Left ventricle myocardium superior (tissue), 1 donor: ENCODE data around the gene SUOX. TPM values are rescaled to one million over a fixed set of nuclear protein-coding genes. Genes with fewer than 3 reads are reported as not detected.
"Not testable (repeated sequence)": the region's sequence is repeated elsewhere in the genome, so short reads cannot be mapped to it uniquely, and the experiment has no call there.

Experiments used
- ATAC-seq: fragments of 200-7000 bp; cut with Tn5 transposase; one replicate; pipeline ENCODE4 v1.9.1; 2020; ENCODE audit warnings: mild to moderate bottlenecking, moderate library complexity
- DNase-seq: peaks from one replicate; pipeline ENCODE4 v3.0.0-alpha.2; 2020
- intact Hi-C: fragments of 100-400 bp; cut with micrococcal nuclease; formaldehyde crosslinking; loops from one replicate; pipeline ENCODE4 v1.11.0; 2022
- total RNA-seq: library from RNA; stranded (reverse); fragmentation: NEBNext Ultra II Directional; extraction: Animal tissue kit (Norgen Biotek cat#: 25700); gene quantifications from one replicate; pipeline ENCODE4 v1.2.1, GENCODE V29; 2021
- donor health status: DM: no; HTN: yes; CAD: no; lungs with severe emphysema.

SUOX gene
- total RNA-seq, 1 donor from 2014 or later = 27.9 TPM

GRCh38 chr12:56042430-56042813 is 45.3 kb downstream of the SUOX start:
- DNase-seq, intact Hi-C loops, ATAC-seq: not testable (repeated sequence)

- intact Hi-C loops = no loop called here
- no peak for ATAC-seq
- no peak for DNase-seq
These were observed 45.8 kb downstream of the SUOX start for GRCh38 chr12:56042843-56043242.

- ATAC-seq (no peak), DNase-seq (no peak)
- intact Hi-C loops = no loop called here
These were observed 49.1 kb downstream of the SUOX start for GRCh38 chr12:56046027-56046780.

- ATAC-seq (no peak), DNase-seq (no peak)
- intact Hi-C loops = no loop called here
These were observed 56.4 kb downstream of the SUOX start for GRCh38 chr12:56053407-56053893.

Other genes starting within 250 kb of the SUOX start
- 51.6 TPM for gene SARNP, start 179.6 kb upstream of the SUOX start, total RNA-seq
- gene ORMDL2, start 179.2 kb upstream of the SUOX start, total RNA-seq = 15.7 TPM
- gene DNAJC14, start 167.7 kb upstream of the SUOX start, total RNA-seq = 20.3 TPM
- 2.1 TPM for gene MMP19, start 154.3 kb upstream of the SUOX start, total RNA-seq
- 16.2 TPM for gene PYM1, start 69.4 kb upstream of the SUOX start, total RNA-seq
- 6.9 TPM for gene DGKA, start 66.1 kb upstream of the SUOX start, total RNA-seq
- 0.57 TPM for gene PMEL, start 31.2 kb upstream of the SUOX start, total RNA-seq
- gene CDK2, start 30.4 kb upstream of the SUOX start, total RNA-seq = 8.4 TPM
- 128 TPM for gene RAB5B, start 23.2 kb upstream of the SUOX start, total RNA-seq
- gene IKZF4, start 23.8 kb downstream of the SUOX start, total RNA-seq = 7.5 TPM
- 41.0 TPM for gene RPS26, start 44.6 kb downstream of the SUOX start, total RNA-seq
- 2.9 TPM for gene ERBB3, start 82.9 kb downstream of the SUOX start, total RNA-seq
- gene PA2G4, start 107.3 kb downstream of the SUOX start, total RNA-seq = 77.1 TPM
- 1,980 TPM for gene RPL41, start 119.4 kb downstream of the SUOX start, total RNA-seq
- 5.5 TPM for gene ZC3H10, start 121.0 kb downstream of the SUOX start, total RNA-seq
- gene ESYT1, start 131.0 kb downstream of the SUOX start, total RNA-seq = 28.0 TPM
- gene MYL6B, start 155.3 kb downstream of the SUOX start, total RNA-seq = 41.4 TPM
- gene MYL6, start 161.1 kb downstream of the SUOX start, total RNA-seq = 546 TPM
- 81.4 TPM for gene SMARCC2, start 192.2 kb downstream of the SUOX start, total RNA-seq
- 55.3 TPM for gene RNF41, start 224.6 kb downstream of the SUOX start, total RNA-seq
- gene NABP2, start 227.1 kb downstream of the SUOX start, total RNA-seq = 19.6 TPM
- not detected for gene SLC39A5, start 232.8 kb downstream of the SUOX start, total RNA-seq